ENCODE measurements around the gene ATP9A.
"Not testable (repeated sequence)": the region's sequence is repeated elsewhere in the genome, so short reads cannot be mapped to it uniquely, and the experiment has no call there.

ATP9A gene

DNA sequence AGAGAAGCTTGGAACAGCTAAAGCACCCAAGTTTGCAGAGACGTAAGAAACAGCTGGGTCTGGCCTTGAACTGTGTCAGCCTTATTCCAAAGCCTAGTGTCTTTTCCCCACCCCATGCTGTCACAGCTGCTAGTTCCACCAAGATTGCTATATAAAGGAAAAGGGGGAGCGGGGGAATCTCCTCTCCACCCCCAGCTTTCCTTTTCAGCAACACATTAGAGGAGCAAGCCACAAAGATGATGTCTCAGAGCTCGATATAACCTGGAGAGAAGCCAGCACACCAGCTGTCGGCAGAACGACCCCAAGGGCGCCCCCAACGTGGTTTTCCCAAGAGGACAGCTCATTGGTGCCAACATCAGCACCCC lies 36.5 kb downstream of the ATP9A start:
- DNase-seq (ENCODE audit: extremely low read depth in 1 of 2, low read depth in 1 of 2): no peak

- no peak for DNase-seq (ENCODE audit: extremely low read depth in 1 of 2, low read depth in 1 of 2)
Measured at GRCh38 chr20:51729771-51730170, 38.4 kb downstream of the ATP9A start.

- no peak for DNase-seq (ENCODE audit: extremely low read depth in 1 of 2, low read depth in 1 of 2)
Measured at GRCh38 chr20:51728737-51729136, 39.5 kb downstream of the ATP9A start.

DNA sequence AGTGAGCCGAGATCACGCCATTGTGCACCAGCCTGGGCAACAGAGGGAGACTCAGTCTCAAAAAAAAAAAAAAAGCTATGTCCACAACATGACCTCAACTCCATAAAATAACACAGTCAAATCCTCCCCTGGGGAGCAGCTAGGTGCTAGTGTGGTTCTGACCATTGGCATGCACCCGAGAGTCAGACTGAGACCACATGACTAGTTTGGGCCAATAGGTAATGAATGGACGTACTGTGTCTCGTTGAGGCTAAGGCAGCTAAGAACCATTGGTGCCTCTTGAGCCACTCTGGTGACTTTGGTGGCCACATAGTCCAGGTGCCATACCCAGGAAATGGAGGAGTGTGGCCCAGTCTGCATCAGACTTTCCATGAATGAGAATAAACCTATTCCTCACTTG lies 40.3 kb downstream of the ATP9A start:
- DNase-seq (ENCODE audit: extremely low read depth in 1 of 2, low read depth in 1 of 2): no peak

DNA sequence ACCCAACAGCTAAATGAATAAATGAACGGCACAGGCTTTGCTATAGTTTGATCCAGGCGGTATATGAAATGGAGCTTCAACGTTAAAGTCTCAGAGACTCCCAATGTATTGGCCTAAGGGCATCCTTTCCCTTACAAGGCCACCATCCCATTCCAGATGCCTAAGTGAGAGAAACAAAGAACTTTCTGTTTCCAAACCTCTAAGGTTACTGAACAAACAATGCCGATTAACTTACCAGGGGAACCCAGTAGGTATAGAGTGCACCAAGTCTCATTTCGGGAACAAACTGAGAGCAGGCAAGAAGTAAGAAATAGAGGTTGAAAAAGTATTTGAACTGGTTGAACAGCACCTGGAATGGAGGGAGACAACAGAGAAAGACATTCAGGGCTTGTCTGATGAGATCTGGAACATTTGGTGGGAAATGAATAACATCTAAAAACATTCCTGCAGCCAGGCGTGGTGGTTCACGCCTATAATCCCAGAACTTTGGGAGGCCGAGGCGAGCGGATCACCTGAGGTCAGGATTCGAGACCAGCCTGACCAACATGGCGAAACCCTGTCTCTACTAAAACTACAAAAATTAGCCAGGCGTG lies 42.5 kb downstream of the ATP9A start:
- DNase-seq (ENCODE audit: extremely low read depth in 1 of 2, low read depth in 1 of 2): no peak

GRCh38 chr20:51723026-51723425 lies 45.2 kb downstream of the ATP9A start:
- DNase-seq (ENCODE audit: extremely low read depth in 1 of 2, low read depth in 1 of 2): not testable (repeated sequence)

GRCh38 chr20:51722246-51722645 lies 45.9 kb downstream of the ATP9A start:
- not testable (repeated sequence) for DNase-seq (ENCODE audit: extremely low read depth in 1 of 2, low read depth in 1 of 2)

DNA sequence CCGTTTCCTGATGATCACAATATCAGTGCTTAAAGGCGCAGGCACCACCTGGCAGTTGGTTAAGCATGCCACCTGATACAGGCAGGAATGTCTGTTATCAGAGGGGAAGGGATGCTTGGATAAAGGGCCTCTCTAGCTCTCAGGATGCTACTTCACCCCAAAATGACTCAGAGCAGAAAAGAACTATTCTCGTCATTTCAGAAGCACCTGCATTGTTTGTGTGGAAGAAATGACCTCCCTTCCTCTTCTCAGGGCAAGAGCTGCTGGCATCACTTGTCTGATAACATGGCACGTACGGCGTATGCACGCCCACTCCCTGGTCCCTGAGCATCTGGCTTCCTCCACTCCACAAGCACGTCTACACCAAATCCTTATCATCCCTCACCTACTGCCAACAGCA lies 47.3 kb downstream of the ATP9A start:
- no peak for DNase-seq (ENCODE audit: extremely low read depth in 1 of 2, low read depth in 1 of 2)

DNA sequence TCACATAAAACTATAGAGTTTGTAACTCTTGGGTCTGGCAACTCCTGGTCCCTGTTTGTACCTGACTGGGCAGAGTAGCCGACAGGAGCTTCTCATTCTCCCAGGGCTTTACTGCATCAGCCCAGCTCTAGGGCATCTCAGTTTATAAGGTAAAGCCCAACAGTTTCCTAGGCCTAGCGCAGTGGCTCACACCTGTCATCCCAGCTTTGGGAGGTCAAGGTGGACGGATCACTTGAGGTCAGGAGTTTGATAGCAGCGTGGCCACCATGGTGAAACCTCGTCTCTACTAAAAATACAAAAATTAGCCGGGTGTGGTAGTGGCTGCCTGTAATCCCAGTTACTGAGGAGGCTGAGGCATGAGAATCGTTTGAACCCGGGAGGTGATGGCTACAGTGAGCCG lies 47.8 kb downstream of the ATP9A start:
- no peak for DNase-seq (ENCODE audit: extremely low read depth in 1 of 2, low read depth in 1 of 2)

DNA sequence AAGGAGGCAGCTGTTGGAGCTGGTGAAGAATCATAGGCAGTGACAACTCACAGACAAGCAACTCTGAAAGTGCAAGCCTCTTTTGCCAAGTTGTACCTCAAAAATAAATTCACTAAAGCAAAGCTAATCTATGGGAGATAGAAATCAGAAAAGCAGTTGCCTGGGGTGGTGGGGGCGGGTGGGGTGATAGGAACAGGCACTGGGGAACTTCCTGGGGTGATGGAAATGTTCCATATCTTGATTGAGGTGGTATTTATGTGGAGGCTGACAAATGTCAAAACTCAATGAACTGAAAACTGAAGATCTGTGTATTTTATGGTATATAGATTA lies 52.4 kb downstream of the ATP9A start:
- DNase-seq (ENCODE audit: extremely low read depth in 1 of 2, low read depth in 1 of 2): no peak

GRCh38 chr20:51715163-51715855 lies 52.9 kb downstream of the ATP9A start:
- no peak for DNase-seq (ENCODE audit: extremely low read depth in 1 of 2, low read depth in 1 of 2)

DNA sequence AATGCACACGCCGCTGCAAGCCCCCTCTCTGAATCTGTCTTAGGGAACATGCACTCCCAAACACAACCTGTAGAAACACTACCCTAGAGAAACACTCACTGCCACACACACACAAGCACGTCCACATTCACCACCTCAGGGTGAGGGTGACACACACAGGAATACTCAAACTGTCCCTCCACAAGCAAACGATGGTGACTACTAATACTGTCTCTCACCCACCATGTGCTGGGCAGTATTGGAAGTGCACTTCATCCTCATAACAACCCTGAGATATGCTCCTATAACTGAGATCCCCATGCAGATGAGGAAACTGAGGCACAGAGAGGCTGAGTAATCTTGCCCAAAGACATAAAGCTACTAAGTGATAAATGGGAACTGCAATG lies 55.0 kb downstream of the ATP9A start:
- no peak for DNase-seq (ENCODE audit: extremely low read depth in 1 of 2, low read depth in 1 of 2)

DNA sequence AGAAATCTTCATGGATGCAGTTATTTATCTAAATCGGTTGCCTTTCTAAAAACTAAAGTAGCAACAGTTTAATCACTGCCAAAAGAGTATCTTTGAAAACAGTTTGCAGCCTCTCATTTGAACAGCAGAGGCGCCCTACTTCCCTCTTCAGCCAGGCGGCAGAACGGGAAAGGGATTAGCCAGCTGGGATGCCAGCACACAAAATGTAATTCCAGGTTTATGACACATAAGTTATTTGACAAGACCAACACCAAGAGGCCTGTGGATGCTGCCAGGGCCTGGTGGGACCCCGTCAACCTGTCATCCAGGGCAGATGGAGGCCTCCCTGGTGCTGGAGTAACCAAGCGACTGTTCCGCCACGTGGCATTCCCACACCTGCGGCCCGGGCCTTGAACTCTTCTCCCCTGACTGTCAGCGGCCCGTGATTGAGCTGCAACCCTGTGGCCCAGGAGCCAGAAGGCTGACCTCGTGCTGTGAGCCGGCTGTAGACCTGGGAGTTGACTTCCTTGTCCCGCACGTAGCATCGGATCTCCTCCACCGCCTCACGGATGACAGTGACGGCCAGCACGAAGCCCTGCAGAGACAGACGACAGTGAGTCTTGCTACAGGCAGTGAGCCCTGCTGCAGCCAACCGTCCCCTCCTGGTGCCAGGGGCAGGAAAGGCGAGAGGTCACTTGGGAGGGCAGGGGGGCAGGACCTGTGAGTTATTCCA lies 55.5 kb downstream of the ATP9A start:
- DNase-seq (ENCODE audit: extremely low read depth in 1 of 2, low read depth in 1 of 2): no peak

- DNase-seq (ENCODE audit: extremely low read depth in 1 of 2, low read depth in 1 of 2): no peak
Measured at GRCh38 chr20:51711426-51711825, 56.8 kb downstream of the ATP9A start.

GRCh38 chr20:51710361-51710894 lies 57.8 kb downstream of the ATP9A start:
- no peak for DNase-seq (ENCODE audit: extremely low read depth in 1 of 2, low read depth in 1 of 2)

DNA sequence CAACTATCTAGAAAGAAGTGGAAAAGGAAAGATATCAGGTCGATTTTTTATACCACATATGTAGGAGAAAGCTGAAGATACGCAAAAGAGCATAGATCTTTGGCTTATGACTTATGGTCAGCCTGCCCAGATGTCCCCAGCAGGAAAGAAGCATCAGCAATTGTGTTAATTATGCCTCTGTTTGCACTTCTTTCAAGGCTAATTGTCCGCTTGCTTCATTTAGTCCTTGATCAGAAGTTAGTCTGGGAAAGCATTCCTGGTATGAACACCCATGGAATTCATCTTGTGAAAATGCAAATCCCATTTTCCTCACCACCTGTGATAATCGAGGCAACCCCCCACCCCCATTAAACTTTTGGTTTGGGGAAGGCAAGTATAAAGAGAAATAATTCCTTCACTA lies 62.8 kb downstream of the ATP9A start:
- no peak for DNase-seq (ENCODE audit: extremely low read depth in 1 of 2, low read depth in 1 of 2)

DNA sequence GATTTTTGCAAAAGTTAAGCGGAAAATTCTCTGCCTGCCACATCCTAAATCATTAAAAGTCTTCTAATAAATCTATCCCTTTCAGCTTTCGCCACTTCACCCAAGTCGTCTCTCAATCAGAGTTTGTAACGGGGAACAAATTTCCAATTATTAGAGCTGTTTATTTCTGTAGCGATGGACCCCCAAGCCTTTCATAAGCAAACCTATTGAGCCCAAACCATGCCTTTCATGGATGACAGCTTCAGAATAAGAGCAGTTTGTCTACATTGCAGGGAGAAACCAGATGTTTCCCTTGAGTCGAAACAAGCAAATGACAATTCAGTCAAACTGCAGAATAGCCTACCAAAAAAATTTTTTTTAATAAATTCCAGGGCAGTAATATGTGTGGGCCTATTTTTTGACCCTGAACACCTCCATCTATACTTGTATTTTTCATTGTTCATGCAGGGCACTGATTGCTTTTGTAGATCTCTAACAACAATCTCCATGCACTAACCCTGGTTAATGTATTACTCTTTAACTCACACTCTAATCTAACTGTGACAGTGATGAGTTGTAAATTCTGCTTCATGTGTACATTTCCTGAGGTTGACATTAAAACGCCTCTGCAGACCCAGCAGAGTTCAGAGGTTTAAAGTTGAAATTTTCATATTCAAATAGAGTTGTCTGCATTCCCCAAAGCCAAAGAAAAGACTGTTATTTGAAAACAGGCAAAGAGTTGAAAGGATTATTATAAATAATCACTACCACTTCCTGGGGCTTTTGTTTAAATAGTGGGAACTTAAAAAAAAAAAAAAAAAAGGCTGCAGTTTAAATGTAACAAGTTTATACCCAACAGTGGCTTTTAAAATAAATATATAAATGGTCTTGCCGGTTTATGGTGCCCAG lies 64.5 kb downstream of the ATP9A start:
- DNase-seq (ENCODE audit: extremely low read depth in 1 of 2, low read depth in 1 of 2): no peak

DNA sequence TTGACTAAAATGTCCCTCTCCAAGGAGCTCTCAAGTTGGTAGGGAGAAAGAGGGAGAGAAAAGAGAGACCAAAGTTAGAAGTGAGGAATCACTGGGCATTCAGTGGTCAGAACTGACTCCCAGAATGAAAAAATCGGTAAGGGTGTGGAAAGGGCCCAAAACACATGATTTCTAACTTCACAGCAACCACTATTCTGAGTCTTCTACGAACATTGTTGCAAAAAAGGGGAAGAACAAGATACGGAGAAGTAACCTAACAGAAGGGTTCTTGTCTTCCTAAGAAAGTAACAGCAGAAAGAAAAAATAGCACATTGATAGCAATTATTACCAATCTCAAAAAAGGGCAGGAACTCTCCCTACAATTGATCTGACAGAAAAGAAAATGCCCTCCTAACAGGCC lies 65.6 kb downstream of the ATP9A start:
- no peak for DNase-seq (ENCODE audit: extremely low read depth in 1 of 2, low read depth in 1 of 2)

GRCh38 chr20:51700809-51701285 lies 67.3 kb downstream of the ATP9A start:
- DNase-seq (ENCODE audit: extremely low read depth in 1 of 2, low read depth in 1 of 2): no peak

GRCh38 chr20:51698252-51698651 lies 69.9 kb downstream of the ATP9A start:
- no peak for DNase-seq (ENCODE audit: extremely low read depth in 1 of 2, low read depth in 1 of 2)
